Prostate gland (tissue), 2 donors: ENCODE results near the gene OR56B4. TPM values are rescaled to one million over a fixed set of nuclear protein-coding genes. Genes with fewer than 3 reads are reported as not detected.
"Not testable (repeated sequence)": the region's sequence is repeated elsewhere in the genome, so short reads cannot be mapped to it uniquely, and the experiment has no call there.

Experiments
- DNase-seq: peaks from one replicate; pipeline ENCODE4 v3.0.0-alpha.2; 2019; ENCODE audit warnings: low spot score
- H3K27ac ChIP-seq, 2 donors: fragments of 200-600 bp; sonication (generic); 2 replicates each; pipeline ENCODE4 v1.5.1; 2017 to 2019
- H3K27me3 ChIP-seq: fragments of 200-600 bp; sonication (generic); replicated peaks from 2 replicates; pipeline ENCODE4 v1.5.1; 2019; ENCODE audit not compliant: insufficient read depth
- H3K36me3 ChIP-seq, 2 donors: fragments of 200-600 bp; sonication (generic); 1 replicate in 1 of 2; 2 replicates in 1 of 2; pipeline versions ENCODE4 v1.5.1 to v1.8.1; 2017 to 2019
- H3K4me1 ChIP-seq: fragments of 200-600 bp; sonication (generic); replicated peaks from 2 replicates; pipeline ENCODE4 v1.5.1; 2019
- H3K4me3 ChIP-seq, 2 donors: fragments of 200-600 bp; sonication (generic); 2 replicates each; pipeline ENCODE4 v1.5.1; 2017 to 2019
- H3K9me3 ChIP-seq: fragments of 200-600 bp; sonication (generic); 2 replicates; pipeline ENCODE4 v1.5.1; 2017
- CTCF ChIP-seq, 4 experiments: fragments of 200-600 bp in 2 of 4; fragments of 450-650 bp in 2 of 4; sonication (generic) in 2 of 4; IDR thresholded peaks; 1 replicate in 3 of 4; 2 replicates in 1 of 4; pipeline ENCODE4 v1.5.1; 2016 to 2019; ENCODE audit warnings: antibody characterized with exemption in 4 of 4, mild to moderate bottlenecking in 2 of 4, moderate library complexity in 2 of 4
- POLR2A ChIP-seq: fragments of 450-650 bp; IDR thresholded peaks from one replicate; pipeline ENCODE4 v1.6.1; 2016; ENCODE audit warnings: antibody characterized with exemption, mild to moderate bottlenecking
- POLR2AphosphoS5 ChIP-seq: sonication (generic); formaldehyde crosslinking; IDR thresholded peaks from one replicate; pipeline ENCODE4 v1.6.1; 2017; ENCODE audit warnings: antibody characterized with exemption
- WGBS: methylation state at CpG from one replicate; pipeline ENCODE4 v1.1.5; 2018; 5-methylcytosine and 5-hydroxymethylcytosine counted together
- intact Hi-C: fragments of 100-400 bp; cut with DNase I; formaldehyde crosslinking; loops from one replicate; pipeline ENCODE4 v1.14.2; 2022
- total RNA-seq, 2 donors: library from RNA; depleted of rRNA; stranded (reverse); fragments of >200 nt; gene quantifications; one replicate each; pipeline ENCODE4 v1.1.0, GENCODE V29; 2016

OR56B4 gene
- total RNA-seq, 2 donors from 2014 or later = not detected

- Histone ChIP-seq H3K27me3 (no peaks in the 10 kb centered on the region), H3K4me3 (no peak overlapping the region), H3K27ac (no peak overlapping the region), H3K9me3 (no peaks in the 10 kb centered on the region), H3K36me3 (no peaks in the 10 kb centered on the region), H3K4me1 (no peaks in the 10 kb centered on the region)
- no peak for DNase-seq
- TF ChIP-seq POLR2A = no peak
- no peak for TF ChIP-seq POLR2AphosphoS5
- TF ChIP-seq CTCF (IDR thresholded peaks at IDR 0.05) = no peak
- intact Hi-C loops = no loop called here
These were observed 35.5 kb downstream of the OR56B4 start for GRCh38 chr11:6142936-6143335.

- H3K36me3 ChIP-seq, H3K27me3 ChIP-seq, H3K4me3 ChIP-seq, H3K4me1 ChIP-seq, H3K27ac ChIP-seq, intact Hi-C loops, DNase-seq, H3K9me3 ChIP-seq: not testable (repeated sequence)
- 65% methylated on average over 19 of the region's 21 CpGs for WGBS
These were observed 36.3 kb downstream of the OR56B4 start for GRCh38 chr11:6143737-6144136.

- no peak for TF ChIP-seq POLR2AphosphoS5
- TF ChIP-seq CTCF (IDR thresholded peaks at IDR 0.05) = no peak
- TF ChIP-seq POLR2A = no peak
- no peaks in the 10 kb centered on the region for H3K27me3 ChIP-seq
- no peak overlapping the region for H3K4me3 ChIP-seq
- H3K36me3 ChIP-seq = no peaks in the 10 kb centered on the region
- intact Hi-C loops = no loop called here
- H3K27ac ChIP-seq = no peak overlapping the region
- no peak for DNase-seq
- no peaks in the 10 kb centered on the region for H3K9me3 ChIP-seq
- no peaks in the 10 kb centered on the region for H3K4me1 ChIP-seq
- WGBS = 27% methylated on average over 1 of the region's 1 CpG
These were observed 43.6 kb downstream of the OR56B4 start for GRCh38 chr11:6151117-6151516.

- Histone ChIP-seq H3K36me3 (no peaks in the 10 kb centered on the region), H3K27me3 (no peaks in the 10 kb centered on the region), H3K27ac (no peak overlapping the region), H3K9me3 (no peaks in the 10 kb centered on the region), H3K4me1 (no peaks in the 10 kb centered on the region), H3K4me3 (no peak overlapping the region)
- DNase-seq = no peak
- no peak for TF ChIP-seq POLR2A
- TF ChIP-seq POLR2AphosphoS5 = no peak
- TF ChIP-seq CTCF (IDR thresholded peaks at IDR 0.05) = no peak
- 88% methylated on average over 2 of the region's 2 CpGs for WGBS
- intact Hi-C loops = no loop called here
These were observed 44.6 kb downstream of the OR56B4 start for GRCh38 chr11:6152126-6152525.

GRCh38 chr11:6156628-6157359, 49.3 kb downstream of the OR56B4 start:
- no peak overlapping the region for H3K27ac ChIP-seq
- no peak for DNase-seq
- no peak for TF ChIP-seq POLR2AphosphoS5
- no peak for TF ChIP-seq POLR2A
- TF ChIP-seq CTCF (IDR thresholded peaks at IDR 0.05) = no peak
- no peak overlapping the region for H3K4me3 ChIP-seq
- intact Hi-C loops = no loop called here
- no peaks in the 10 kb centered on the region for H3K27me3 ChIP-seq
- no peaks in the 10 kb centered on the region for H3K36me3 ChIP-seq
- WGBS = 70% methylated on average over 7 of the region's 7 CpGs
- no peaks in the 10 kb centered on the region for H3K4me1 ChIP-seq
- no peaks in the 10 kb centered on the region for H3K9me3 ChIP-seq

Other genes starting within 250 kb of the OR56B4 start
- not detected for gene OR52E8, start 250.0 kb upstream of the OR56B4 start, total RNA-seq
- not detected for gene OR52E4, start 227.1 kb upstream of the OR56B4 start, total RNA-seq
- not detected for gene OR52E5, start 214.5 kb upstream of the OR56B4 start, total RNA-seq
- gene OR56A3, start 165.4 kb upstream of the OR56B4 start, total RNA-seq = under 1 TPM in 1 of 2 donors, not detected in 1; 0.11 TPM
- not detected for gene OR56A5, start 139.2 kb upstream of the OR56B4 start, total RNA-seq
- gene OR52L1, start 120.7 kb upstream of the OR56B4 start, total RNA-seq = not detected
- not detected for gene OR56A4, start 100.7 kb upstream of the OR56B4 start, total RNA-seq
- not detected for gene OR56A1, start 76.9 kb upstream of the OR56B4 start, total RNA-seq
- gene OR52B2, start 62.6 kb downstream of the OR56B4 start, total RNA-seq = not detected
- not detected for gene OR52W1, start 91.5 kb downstream of the OR56B4 start, total RNA-seq
- 1 to 10 TPM in 1 of 2 donors, not detected in 1; 2.4 TPM for gene C11orf42, start 97.9 kb downstream of the OR56B4 start, total RNA-seq
- gene FHIP1B, start 127.0 kb downstream of the OR56B4 start, total RNA-seq = 100 to 1,000 TPM in 1 of 2 donors, 10 to 100 TPM in 1; 50.6 to 105 TPM
- gene CNGA4, start 131.4 kb downstream of the OR56B4 start, total RNA-seq = 1 to 10 TPM in 1 of 2 donors, under 1 TPM in 1; 0.27 to 2.0 TPM
- gene CCKBR, start 152.2 kb downstream of the OR56B4 start, total RNA-seq = not detected
- gene CAVIN3, start 212.8 kb downstream of the OR56B4 start, total RNA-seq = 10 to 100 TPM; 46.1 to 92.4 TPM